ENCODE data around the gene TDRD10. TPM values are rescaled to one million over a fixed set of nuclear protein-coding genes. Genes with fewer than 3 reads are reported as not detected.
"Not testable (repeated sequence)": the region's sequence is repeated elsewhere in the genome, so short reads cannot be mapped to it uniquely, and the experiment has no call there.

Gene TDRD10
- total RNA-seq, 2 donors from 2014 or later = not detected

DNA sequence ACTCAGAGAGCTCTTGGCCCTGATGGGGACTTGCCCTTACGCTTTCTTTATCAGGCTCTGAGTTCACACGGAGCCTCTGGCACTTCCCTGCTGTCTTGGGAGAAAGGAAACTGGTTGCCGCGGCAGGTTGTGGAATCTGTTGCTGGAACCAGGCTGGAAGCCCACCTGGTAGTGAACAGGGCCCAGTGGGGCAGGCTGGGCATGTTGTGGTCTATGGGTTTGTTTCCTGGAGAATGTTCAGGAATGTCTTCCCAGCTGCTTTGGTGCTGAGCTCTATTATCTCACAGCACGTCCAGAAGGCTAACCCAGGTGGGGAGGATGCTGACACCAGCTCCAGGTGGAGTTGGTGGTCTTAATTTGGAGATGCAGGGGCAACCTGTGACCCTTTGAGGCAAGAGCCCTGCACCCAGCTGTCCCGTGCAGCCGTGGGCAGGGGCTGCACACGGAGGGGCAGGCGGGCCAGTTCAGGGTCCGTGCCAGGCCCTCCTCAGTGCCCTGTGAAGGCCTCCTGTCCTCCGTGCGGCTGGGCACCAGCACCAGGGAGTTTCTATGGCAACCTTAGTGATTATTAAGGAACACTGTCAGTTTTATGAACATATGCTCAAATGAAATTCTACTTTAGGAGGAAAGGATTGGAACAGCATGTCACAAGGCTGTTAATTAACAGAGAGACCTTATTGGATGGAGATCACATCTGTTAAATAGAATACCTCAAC lies 33.3 kb upstream of the TDRD10 start:
- Mint-ChIP-seq H3K36me3 (no peaks in the 10 kb centered on the region), H3K9me3 (no peaks in the 10 kb centered on the region), H3K4me1 (ENCODE audit: low read depth in 2 of 2) (peaks cover 34% of the 10 kb centered on the region in 2 donors), H3K27me3 (peaks cover 0 to 11% of the 10 kb centered on the region in 2 donors), H3K27ac (peak overlapping the region; percentile 45 to 88), H3K4me3 (no peak overlapping the region)
- ATAC-seq = no peak
- no peak for DNase-seq (ENCODE audit: low spot score)

DNA sequence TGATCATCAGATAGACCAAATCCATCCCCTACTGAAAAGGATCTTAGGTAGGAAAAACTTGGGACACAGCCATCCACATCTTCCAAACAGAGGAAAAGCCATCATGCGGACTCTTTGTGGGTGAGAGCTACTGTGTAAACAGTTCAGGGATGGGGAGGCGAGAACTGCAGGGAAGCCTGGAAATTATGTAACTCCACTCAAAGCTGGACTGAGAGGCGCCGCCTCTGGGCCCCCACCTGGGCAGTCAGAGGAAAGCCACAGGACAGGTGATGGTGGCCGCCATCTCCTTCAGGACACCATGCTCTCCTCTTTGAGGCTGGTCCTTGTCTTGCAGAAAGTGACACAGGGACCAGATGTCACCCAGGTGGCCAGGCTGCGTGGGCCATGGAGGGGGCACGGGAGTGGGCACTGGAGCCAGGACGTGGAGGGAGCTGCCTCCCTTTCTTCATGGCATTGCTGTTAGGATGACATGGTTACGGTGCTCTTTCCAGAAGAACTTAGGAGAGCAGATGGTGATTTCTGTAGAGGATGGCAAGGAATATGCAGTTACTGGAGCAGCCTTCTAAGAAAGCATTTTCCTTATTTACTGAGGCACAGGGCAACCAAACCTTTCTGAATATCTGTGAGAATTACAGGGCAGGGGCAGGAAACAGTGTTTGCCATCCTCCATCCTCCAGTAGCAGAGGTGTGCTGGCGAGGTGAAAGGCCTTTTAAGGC lies 32.0 kb upstream of the TDRD10 start:
- H3K4me3 Mint-ChIP-seq = no peak overlapping the region
- H3K4me1 Mint-ChIP-seq (ENCODE audit: low read depth in 2 of 2) = peaks cover 25 to 26% of the 10 kb centered on the region in 2 donors
- peaks cover 0 to 11% of the 10 kb centered on the region in 2 donors for H3K27me3 Mint-ChIP-seq
- H3K36me3 Mint-ChIP-seq = no peaks in the 10 kb centered on the region
- ATAC-seq = no peak
- H3K9me3 Mint-ChIP-seq = no peaks in the 10 kb centered on the region
- DNase-seq (ENCODE audit: low spot score) = no peak
- H3K27ac Mint-ChIP-seq = peak overlapping the region in 1 of 2 donors; percentile 65

DNA sequence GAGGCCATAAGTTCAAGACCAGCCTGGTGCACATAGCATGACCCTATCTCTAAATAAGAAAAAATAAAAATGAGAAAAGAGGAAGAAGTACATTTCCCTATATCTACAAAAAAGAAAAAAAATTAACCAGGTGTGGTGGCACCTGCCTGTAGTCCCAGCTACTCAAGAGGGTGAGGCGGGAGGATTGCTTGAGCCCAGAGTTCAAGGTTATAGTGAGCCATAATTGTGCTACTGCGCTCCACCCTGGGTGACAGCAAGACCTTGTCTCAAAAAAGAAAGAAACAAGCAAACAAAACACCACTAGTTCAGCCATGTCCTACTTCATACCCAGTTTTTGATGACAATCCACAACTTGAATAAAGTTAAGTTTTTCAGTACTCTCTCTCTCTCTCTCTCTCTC lies 30.7 kb upstream of the TDRD10 start:
- Mint-ChIP-seq H3K27me3 (peaks cover 0 to 4% of the 10 kb centered on the region in 2 donors), H3K9me3 (no peaks in the 10 kb centered on the region), H3K4me1 (ENCODE audit: low read depth in 2 of 2) (peaks cover 16 to 17% of the 10 kb centered on the region in 2 donors), H3K36me3 (no peaks in the 10 kb centered on the region), H3K4me3 (no peak overlapping the region), H3K27ac (no peak overlapping the region)
- DNase-seq (ENCODE audit: low spot score) (no peak), ATAC-seq (no peak)

DNA sequence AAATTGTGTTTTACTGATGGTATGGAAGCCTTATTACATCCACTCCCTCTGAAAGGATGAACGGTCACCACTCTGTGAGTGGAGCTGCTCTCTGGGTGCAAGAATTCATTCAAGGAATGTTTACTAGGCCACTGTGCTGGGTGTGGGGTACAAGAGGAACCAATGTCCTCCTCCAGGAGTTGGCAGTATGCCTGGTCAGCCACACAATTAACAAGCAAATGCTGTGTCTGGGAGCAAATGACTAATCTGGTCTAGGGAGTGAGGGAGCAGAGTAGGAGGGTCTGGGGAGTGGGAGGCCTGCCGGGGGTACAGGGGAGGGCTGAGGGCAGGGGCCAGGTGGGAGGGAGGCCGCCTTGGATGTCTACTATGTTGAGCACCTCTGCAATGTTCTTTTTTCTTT lies 27.2 kb upstream of the TDRD10 start:
- ATAC-seq = no peak
- H3K27me3 Mint-ChIP-seq = peaks cover 0 to 3% of the 10 kb centered on the region in 2 donors
- H3K27ac Mint-ChIP-seq = no peak overlapping the region
- no peaks in the 10 kb centered on the region for H3K9me3 Mint-ChIP-seq
- peaks cover 5 to 8% of the 10 kb centered on the region in 2 donors for H3K4me1 Mint-ChIP-seq (ENCODE audit: low read depth in 2 of 2)
- no peaks in the 10 kb centered on the region for H3K36me3 Mint-ChIP-seq
- no peak overlapping the region for H3K4me3 Mint-ChIP-seq
- no peak for DNase-seq (ENCODE audit: low spot score)

DNA sequence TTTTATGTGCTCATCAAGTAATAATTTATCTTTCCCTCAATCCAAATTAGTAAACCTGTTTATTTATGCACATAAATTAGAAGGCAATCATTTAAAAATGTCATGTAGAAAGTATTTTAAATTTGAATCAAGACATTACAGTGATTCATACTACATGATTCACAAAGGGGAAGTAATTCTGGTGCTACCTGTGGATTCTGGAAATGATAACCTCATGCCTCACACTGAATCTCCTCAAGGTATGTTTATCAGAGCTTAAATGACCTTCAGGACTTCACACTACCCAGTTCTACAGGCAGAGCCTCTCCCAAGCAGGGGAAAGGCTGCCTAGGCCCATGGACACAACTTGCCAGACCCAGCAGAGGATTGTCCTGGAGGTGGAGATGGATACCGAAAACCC lies 25.2 kb upstream of the TDRD10 start:
- Mint-ChIP-seq H3K4me3 (no peak overlapping the region), H3K36me3 (no peaks in the 10 kb centered on the region), H3K9me3 (no peaks in the 10 kb centered on the region), H3K27ac (no peak overlapping the region), H3K27me3 (peaks cover 0 to 3% of the 10 kb centered on the region in 2 donors), H3K4me1 (ENCODE audit: low read depth in 2 of 2) (peaks cover 8% of the 10 kb centered on the region in 2 donors)
- DNase-seq (ENCODE audit: low spot score) (no peak), ATAC-seq (no peak)

DNA sequence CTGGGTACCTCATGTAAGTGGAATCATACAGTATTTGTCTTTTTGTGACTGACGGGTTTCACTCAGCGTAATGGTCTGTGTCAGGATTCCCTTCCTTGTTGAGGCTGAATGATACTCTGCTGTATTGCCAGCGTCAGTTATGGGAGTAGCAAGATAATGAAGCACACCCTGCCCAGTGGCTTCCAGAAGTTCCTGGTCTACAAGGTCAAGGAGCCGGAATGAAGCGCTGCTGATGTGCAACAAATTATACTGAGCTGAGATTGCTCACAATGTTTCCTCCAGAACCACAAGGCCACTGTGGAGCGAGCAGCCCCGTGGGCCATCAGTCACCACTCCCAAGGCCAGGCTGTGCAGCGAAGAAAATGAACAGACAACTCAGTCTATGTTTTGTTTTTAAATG lies 24.0 kb upstream of the TDRD10 start:
- no peak for DNase-seq (ENCODE audit: low spot score)
- Mint-ChIP-seq H3K27me3 (peaks cover 0 to 3% of the 10 kb centered on the region in 2 donors), H3K4me3 (no peak overlapping the region), H3K27ac (no peak overlapping the region), H3K36me3 (no peaks in the 10 kb centered on the region), H3K4me1 (ENCODE audit: low read depth in 2 of 2) (peaks cover 8% of the 10 kb centered on the region in 2 donors), H3K9me3 (no peaks in the 10 kb centered on the region)
- ATAC-seq = no peak

DNA sequence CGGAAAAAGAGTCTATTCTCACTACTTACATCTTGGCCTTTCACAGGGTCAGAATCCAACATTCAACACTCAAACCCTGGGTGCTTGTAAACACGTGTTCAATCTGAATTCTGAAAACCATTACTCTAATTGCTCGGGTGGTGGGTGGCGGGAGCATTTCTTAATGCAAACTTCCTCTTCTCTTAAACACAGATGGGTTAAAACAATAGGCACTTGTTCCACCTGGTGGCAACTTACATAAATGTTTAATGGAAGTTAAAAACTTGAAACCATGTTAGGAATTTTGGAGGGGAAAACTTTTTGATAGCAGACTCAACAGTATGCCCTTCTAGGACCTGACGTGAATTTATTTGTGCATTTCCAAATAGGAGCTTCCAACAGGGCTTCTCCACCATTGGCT lies 23.4 kb upstream of the TDRD10 start:
- ATAC-seq = no peak
- Mint-ChIP-seq H3K4me1 (ENCODE audit: low read depth in 2 of 2) (peaks cover 8% of the 10 kb centered on the region in 2 donors), H3K27ac (no peak overlapping the region)

DNA sequence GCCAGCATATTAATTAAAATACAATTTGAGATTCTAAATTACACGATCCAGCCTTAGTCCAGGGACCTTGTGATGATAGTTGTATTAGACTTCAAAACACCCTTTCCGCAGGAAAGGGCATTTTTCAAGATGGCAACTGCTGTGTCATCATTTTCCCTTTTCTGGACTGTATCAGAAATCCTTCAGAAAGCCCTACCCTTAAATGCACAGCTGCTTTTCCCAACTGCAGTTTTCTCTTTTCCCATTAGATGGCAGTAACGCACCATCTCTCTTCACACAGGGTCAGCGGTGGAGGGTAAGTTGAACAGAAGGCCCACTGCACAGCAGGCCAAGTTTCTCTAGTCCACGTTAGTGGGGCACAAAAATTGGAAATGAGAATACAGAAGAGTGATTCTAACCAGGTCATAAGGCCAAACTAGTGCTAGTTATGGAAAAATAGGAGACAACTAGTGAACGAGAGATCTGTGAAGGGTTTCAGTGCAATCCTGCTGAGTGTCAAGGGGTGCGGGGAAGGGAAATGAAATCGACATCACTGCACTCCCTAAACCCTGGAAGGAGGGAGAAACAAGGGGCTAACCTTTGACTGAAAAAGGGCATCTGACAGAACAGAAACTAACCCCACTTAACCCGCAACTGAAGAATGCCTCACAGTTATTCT lies 22.1 kb upstream of the TDRD10 start:
- H3K27me3 Mint-ChIP-seq = peaks cover 0 to 6% of the 10 kb centered on the region in 2 donors
- ATAC-seq = peak; percentile 86 to 88

More for the DNA sequence above, 23.4 kb upstream of the TDRD10 start:
- Mint-ChIP-seq H3K4me3 (no peak overlapping the region), H3K9me3 (no peaks in the 10 kb centered on the region), H3K27me3 (peaks cover 0 to 6% of the 10 kb centered on the region in 2 donors), H3K36me3 (no peaks in the 10 kb centered on the region)
- DNase-seq (ENCODE audit: low spot score) = no peak

DNA sequence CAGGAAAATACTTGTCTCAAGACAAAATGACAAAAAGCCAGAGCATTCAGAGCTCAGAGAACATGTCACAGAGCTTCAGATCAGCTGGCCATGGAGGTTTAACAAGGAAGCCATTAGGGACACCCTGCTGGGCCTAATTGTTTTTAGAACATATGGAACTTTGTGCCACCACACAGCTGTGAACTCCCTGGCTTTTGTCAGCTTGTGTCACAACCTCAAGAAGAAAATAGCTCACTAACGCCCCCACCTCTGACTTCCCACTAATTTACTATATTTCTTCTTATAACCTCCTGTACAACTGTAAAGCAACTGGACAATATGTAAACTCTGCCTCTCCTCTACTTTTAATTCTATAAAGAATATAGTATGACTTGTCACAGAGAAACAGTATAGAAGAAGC lies 21.0 kb upstream of the TDRD10 start:
- H3K9me3 Mint-ChIP-seq = no peaks in the 10 kb centered on the region
- H3K27me3 Mint-ChIP-seq = peaks cover 0 to 6% of the 10 kb centered on the region in 2 donors
- no peak overlapping the region for H3K4me3 Mint-ChIP-seq
- H3K4me1 Mint-ChIP-seq (ENCODE audit: low read depth in 2 of 2) = peaks cover 8% of the 10 kb centered on the region in 2 donors
- ATAC-seq (no peak), DNase-seq (ENCODE audit: low spot score) (no peak)
- no peak overlapping the region for H3K27ac Mint-ChIP-seq
- no peaks in the 10 kb centered on the region for H3K36me3 Mint-ChIP-seq

More for the DNA sequence above, 22.1 kb upstream of the TDRD10 start:
- no peaks in the 10 kb centered on the region for H3K9me3 Mint-ChIP-seq
- peak; percentile 75 for DNase-seq (ENCODE audit: low spot score)
- no peaks in the 10 kb centered on the region for H3K36me3 Mint-ChIP-seq
- H3K27ac Mint-ChIP-seq = no peak overlapping the region
- peaks cover 8% of the 10 kb centered on the region in 2 donors for H3K4me1 Mint-ChIP-seq (ENCODE audit: low read depth in 2 of 2)
- H3K4me3 Mint-ChIP-seq = no peak overlapping the region

DNA sequence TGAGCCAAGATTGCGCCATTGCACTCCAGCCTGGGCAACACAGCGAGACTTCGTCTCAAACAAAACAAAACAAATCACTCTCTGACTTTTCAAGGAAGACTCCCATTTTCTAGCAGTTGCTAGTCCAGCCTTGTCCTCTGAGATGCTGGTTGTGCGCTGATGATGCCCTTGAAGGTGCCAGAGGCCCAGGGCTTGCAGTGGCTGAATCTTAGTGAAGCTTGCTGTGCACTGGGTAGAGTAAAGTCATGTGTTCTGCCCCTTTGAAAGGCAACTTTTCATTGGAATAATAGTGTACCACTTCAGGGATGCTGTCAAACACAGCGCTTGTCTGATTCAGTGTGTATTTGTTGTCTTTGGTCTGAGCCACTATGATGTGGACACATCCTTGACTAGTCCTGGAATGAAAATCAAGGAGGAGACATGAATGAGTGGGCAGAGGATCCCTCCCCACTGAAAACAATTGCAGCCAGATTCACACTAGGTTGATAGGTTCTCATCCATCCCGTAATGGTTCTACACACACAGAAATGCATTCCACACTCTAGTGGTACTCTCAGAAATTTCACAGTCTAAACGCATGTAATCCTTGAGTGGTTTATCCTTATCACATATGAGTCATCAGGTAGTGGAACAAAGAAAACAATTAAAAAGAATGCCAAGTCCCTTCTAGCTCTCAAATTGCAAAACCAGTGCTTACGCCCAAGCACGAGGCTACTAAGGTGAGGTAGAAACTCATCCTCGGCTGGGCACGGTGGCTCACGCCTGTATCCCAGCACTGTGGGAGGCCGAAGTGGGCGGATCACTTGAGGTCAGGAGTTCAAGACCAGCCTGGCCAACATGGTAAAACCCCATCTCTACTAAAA lies 17.8 kb upstream of the TDRD10 start:
- ATAC-seq (no peak), DNase-seq (ENCODE audit: low spot score) (no peak)
- H3K36me3 Mint-ChIP-seq = no peaks in the 10 kb centered on the region
- peaks cover 5 to 6% of the 10 kb centered on the region in 2 donors for H3K4me1 Mint-ChIP-seq (ENCODE audit: low read depth in 2 of 2)
- no peaks in the 10 kb centered on the region for H3K9me3 Mint-ChIP-seq
- H3K27ac Mint-ChIP-seq = no peak overlapping the region
- H3K27me3 Mint-ChIP-seq = peaks cover 0 to 3% of the 10 kb centered on the region in 2 donors
- no peak overlapping the region for H3K4me3 Mint-ChIP-seq

DNA sequence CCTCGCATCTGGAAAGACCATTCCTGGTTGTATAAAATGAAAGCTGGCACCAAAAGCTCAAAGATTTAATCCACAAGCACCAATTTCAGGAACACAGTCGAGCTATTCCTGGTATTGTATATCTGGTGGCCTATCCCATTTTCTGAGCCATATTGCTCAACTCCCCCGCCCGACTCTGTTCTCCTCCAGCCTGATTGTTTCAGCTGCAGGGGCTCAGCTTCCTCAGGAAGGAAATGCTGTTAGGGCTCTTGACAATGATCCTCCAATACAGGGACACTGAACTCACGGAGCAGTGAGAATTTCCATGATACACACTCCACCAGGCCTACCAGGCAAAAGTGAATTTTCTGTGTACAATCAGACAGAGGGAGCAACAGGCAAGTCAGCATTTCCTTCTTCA lies 16.9 kb upstream of the TDRD10 start:
- Mint-ChIP-seq H3K4me1 (ENCODE audit: low read depth in 2 of 2) (peaks cover 2 to 5% of the 10 kb centered on the region in 2 donors), H3K27me3 (peaks cover 0 to 3% of the 10 kb centered on the region in 2 donors)
- no peak for ATAC-seq

DNA sequence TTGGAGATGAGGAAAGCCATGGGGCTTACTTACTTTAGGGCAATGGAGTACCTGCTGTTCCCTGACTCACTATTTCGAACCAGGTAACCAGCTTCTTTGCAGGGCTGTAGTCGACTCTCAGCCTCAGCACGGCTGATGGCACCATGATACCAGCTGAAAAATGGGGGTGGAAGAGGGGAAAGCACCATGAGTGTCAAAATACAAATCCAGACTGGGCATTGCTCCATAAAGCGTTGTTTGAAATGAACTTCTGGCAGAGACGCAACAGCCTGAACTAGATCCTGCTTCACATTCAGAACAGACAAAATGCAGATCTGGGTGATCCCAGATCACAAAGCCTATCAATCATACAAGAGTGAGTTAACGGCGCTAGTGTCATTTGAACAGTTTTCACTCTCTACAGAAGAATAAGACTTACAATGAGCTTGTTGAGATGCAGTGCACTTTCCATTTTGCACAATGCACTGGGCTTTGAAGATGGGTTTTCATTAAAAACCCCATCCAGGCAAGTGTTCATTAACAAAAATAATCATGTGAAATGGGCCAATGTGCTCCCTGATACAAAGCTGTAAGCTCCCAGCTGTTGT lies 16.0 kb upstream of the TDRD10 start:
- Mint-ChIP-seq H3K27me3 (peaks cover 0 to 3% of the 10 kb centered on the region in 2 donors), H3K36me3 (no peaks in the 10 kb centered on the region), H3K4me3 (no peak overlapping the region), H3K27ac (no peak overlapping the region), H3K9me3 (no peaks in the 10 kb centered on the region), H3K4me1 (ENCODE audit: low read depth in 2 of 2) (peaks cover 5% of the 10 kb centered on the region in 2 donors)
- DNase-seq (ENCODE audit: low spot score) (no peak), ATAC-seq (no peak)

More for the DNA sequence above, 16.9 kb upstream of the TDRD10 start:
- no peak for DNase-seq (ENCODE audit: low spot score)
- Mint-ChIP-seq H3K36me3 (no peaks in the 10 kb centered on the region), H3K9me3 (no peaks in the 10 kb centered on the region), H3K4me3 (no peak overlapping the region), H3K27ac (no peak overlapping the region)

DNA sequence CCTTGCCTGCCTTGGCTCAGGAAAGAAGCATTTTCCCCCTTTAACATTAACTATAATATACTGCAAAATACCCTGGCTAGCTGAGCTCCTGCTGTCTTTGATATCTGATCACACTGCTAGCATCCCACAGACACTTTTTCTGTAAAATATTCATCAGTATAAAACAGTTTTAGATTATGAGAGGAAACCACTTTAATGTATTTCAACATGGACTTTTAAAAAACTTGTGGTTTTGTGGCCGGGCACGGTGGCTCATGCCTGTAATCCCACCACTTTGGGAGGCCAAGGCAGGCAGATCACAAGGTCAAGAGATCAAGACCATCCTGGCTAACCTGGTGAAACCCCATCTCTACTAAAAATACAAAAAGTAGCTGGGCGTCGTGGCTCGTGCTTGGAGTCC lies 15.3 kb upstream of the TDRD10 start:
- H3K27me3 Mint-ChIP-seq; H3K27ac Mint-ChIP-seq; H3K4me3 Mint-ChIP-seq; ATAC-seq; H3K9me3 Mint-ChIP-seq; H3K36me3 Mint-ChIP-seq; DNase-seq (ENCODE audit: low spot score): not testable (repeated sequence)
- peaks cover 5 to 10% of the 10 kb centered on the region in 2 donors for H3K4me1 Mint-ChIP-seq (ENCODE audit: low read depth in 2 of 2)

Data from natural killer cell treated with Interleukin-12 subunit alpha and Interleukin-12 subunit beta and Interleukin-15 and Interleukin-18, amount 100 ng/mL, for 72 hours (primary cell).